AG04450 (cell line): Measurements from ENCODE around the gene TCN2. TPM values are rescaled to one million over a fixed set of nuclear protein-coding genes. Genes with fewer than 3 reads are reported as not detected.
"Not testable (repeated sequence)": the region's sequence is repeated elsewhere in the genome, so short reads cannot be mapped to it uniquely, and the experiment has no call there.

Experiments used
- CTCF ChIA-PET: fragments of 300-600, 350-600 bp; formaldehyde crosslinking; extraction: SDS; loops from one replicate; lab custom pipeline; 2022; ENCODE audit warnings: antibody characterized with exemption, inconsistent platforms; lab: Charles Lee
- POLR2A ChIA-PET: fragments of 350-600 bp; formaldehyde crosslinking; extraction: SDS; loops from one replicate; lab custom pipeline; 2021; ENCODE audit warnings: antibody characterized with exemption, inconsistent platforms; lab: Yijun Ruan, JAX
- DNase-seq: peaks from one replicate; pipeline ENCODE4 v3.0.0-alpha.2; 2011; ENCODE audit warnings: low read depth, low spot score
- H3K27ac ChIP-seq: one replicate; pipeline ENCODE4 v1.5.1; 2012; ENCODE audit warnings: low read depth, low read length, control low read depth
- H3K27me3 ChIP-seq: one replicate; pipeline ENCODE4 v1.6.0; 2012; ENCODE audit warnings: low read length; ENCODE audit not compliant: control insufficient read depth, insufficient read depth
- H3K4me3 ChIP-seq: 2 replicates; pipeline ENCODE4 v1.5.1; 2011; ENCODE audit warnings: mild to moderate bottlenecking, low read depth, low read length, control low read depth
- H3K9me3 ChIP-seq: 2 replicates; pipeline ENCODE4 v1.5.1; 2012; ENCODE audit warnings: low read length; ENCODE audit not compliant: control insufficient read depth, insufficient read depth
- CTCF ChIP-seq: IDR thresholded peaks from 2 replicates; pipeline ENCODE4 v1.5.1; 2011; ENCODE audit warnings: low read depth, low read length, control low read depth, inconsistent platforms
- polyA plus RNA-seq: library from polyadenylated mRNA; depleted of rRNA; stranded (reverse); fragments of >200 nt; gene quantifications from 2 replicates; pipeline ENCODE4 v1.2.3, GENCODE V29; 2011

The TCN2 gene
- polyA plus RNA-seq, 1 experiment: 6.6 TPM

- Histone ChIP-seq H3K27ac (no peak overlapping the region), H3K4me3 (no peak overlapping the region), H3K9me3 (no peaks in the 10 kb centered on the region), H3K27me3 (peaks cover 17% of the 10 kb centered on the region)
- no peak for DNase-seq
- no peak for TF ChIP-seq CTCF
- CTCF ChIA-PET: no interaction called here
- POLR2A ChIA-PET: no interaction called here
Measured at GRCh38 chr22:30562366-30562765, 44.6 kb upstream of the TCN2 start.

- peaks cover 17% of the 10 kb centered on the region for H3K27me3 ChIP-seq
- no peak for TF ChIP-seq CTCF
- ChIA-PET POLR2A (no interaction called here), CTCF (no interaction called here)
- DNase-seq: no peak
- no peak overlapping the region for H3K27ac ChIP-seq
- no peak overlapping the region for H3K4me3 ChIP-seq
- no peaks in the 10 kb centered on the region for H3K9me3 ChIP-seq
Measured at GRCh38 chr22:30564045-30564760, 42.8 kb upstream of the TCN2 start.

- ChIA-PET POLR2A (no interaction called here), CTCF (no interaction called here)
- H3K9me3 ChIP-seq: no peaks in the 10 kb centered on the region
- no peak for DNase-seq
- H3K4me3 ChIP-seq: no peak overlapping the region
- TF ChIP-seq CTCF: no peak
- peaks cover 17% of the 10 kb centered on the region for H3K27me3 ChIP-seq
- no peak overlapping the region for H3K27ac ChIP-seq
Measured at GRCh38 chr22:30564761-30565119, 42.2 kb upstream of the TCN2 start.

GRCh38 chr22:30565341-30565740 is 41.6 kb upstream of the TCN2 start:
- TF ChIP-seq CTCF: no peak
- ChIA-PET CTCF (no interaction called here), POLR2A (no interaction called here)
- no peak overlapping the region for H3K27ac ChIP-seq
- H3K4me3 ChIP-seq: no peak overlapping the region
- H3K27me3 ChIP-seq: peaks cover 18% of the 10 kb centered on the region
- no peaks in the 10 kb centered on the region for H3K9me3 ChIP-seq
- DNase-seq: no peak

- DNase-seq: no peak
- no peak overlapping the region for H3K27ac ChIP-seq
- TF ChIP-seq CTCF: no peak
- peaks cover 23% of the 10 kb centered on the region for H3K27me3 ChIP-seq
- ChIA-PET POLR2A (no interaction called here), CTCF (interaction anchor here (0.5 kb wide), 1 partner anchor 11 kb away, joined by 6 read pairs; no protein-coding TSS in a partner anchor)
- H3K4me3 ChIP-seq: no peak overlapping the region
- no peaks in the 10 kb centered on the region for H3K9me3 ChIP-seq
Measured at GRCh38 chr22:30566125-30566524, 40.8 kb upstream of the TCN2 start.

- H3K4me3 ChIP-seq, H3K9me3 ChIP-seq, CTCF ChIA-PET, POLR2A ChIA-PET, H3K27ac ChIP-seq, DNase-seq: not testable (repeated sequence)
- peaks cover 20% of the 10 kb centered on the region for H3K27me3 ChIP-seq
Measured at GRCh38 chr22:30567277-30567676, 39.7 kb upstream of the TCN2 start.
